Measurements from ENCODE around the gene PKD1L1. TPM values are rescaled to one million over a fixed set of nuclear protein-coding genes. Genes with fewer than 3 reads are reported as not detected.

PKD1L1 gene
- total RNA-seq, 1 donor from 2014 or later = 0.89 TPM

GRCh38 chr7:47914717-47915615 lies 33.3 kb downstream of the PKD1L1 start:
- Mint-ChIP-seq H3K4me3 (ENCODE audit: low read depth) (no peak overlapping the region), H3K4me1 (ENCODE audit: low read depth) (peaks cover 13% of the 10 kb centered on the region), H3K27me3 (no peaks in the 10 kb centered on the region), H3K36me3 (ENCODE audit: insufficient read depth) (peaks cover 12% of the 10 kb centered on the region), H3K9me3 (ENCODE audit: low read depth) (peaks cover 24% of the 10 kb centered on the region), H3K27ac (peak overlapping the region; percentile 86)
- no peak for TF ChIP-seq CTCF (IDR thresholded peaks at IDR 0.05; ENCODE audit: unreplicated experiment)
- no peak for DNase-seq (ENCODE audit: low spot score, unreplicated experiment)

GRCh38 chr7:47912332-47912731 lies 35.9 kb downstream of the PKD1L1 start:
- Mint-ChIP-seq H3K9me3 (ENCODE audit: low read depth) (peaks cover 7% of the 10 kb centered on the region), H3K4me1 (ENCODE audit: low read depth) (peaks cover 15% of the 10 kb centered on the region)

GRCh38 chr7:47908720-47909119 lies 39.5 kb downstream of the PKD1L1 start:
- DNase-seq (ENCODE audit: low spot score, unreplicated experiment) = no peak
- TF ChIP-seq CTCF (IDR thresholded peaks at IDR 0.05; ENCODE audit: unreplicated experiment) = no peak
- Mint-ChIP-seq H3K4me3 (ENCODE audit: low read depth) (no peak overlapping the region), H3K9me3 (ENCODE audit: low read depth) (no peaks in the 10 kb centered on the region), H3K27ac (no peak overlapping the region), H3K36me3 (ENCODE audit: insufficient read depth) (peaks cover 1% of the 10 kb centered on the region), H3K27me3 (no peaks in the 10 kb centered on the region), H3K4me1 (ENCODE audit: low read depth) (peaks cover 21% of the 10 kb centered on the region)

More at GRCh38 chr7:47912332-47912731, 35.9 kb downstream of the PKD1L1 start:
- no peak for TF ChIP-seq CTCF (IDR thresholded peaks at IDR 0.05; ENCODE audit: unreplicated experiment)
- no peak for DNase-seq (ENCODE audit: low spot score, unreplicated experiment)
- H3K4me3 Mint-ChIP-seq (ENCODE audit: low read depth) = no peak overlapping the region
- H3K36me3 Mint-ChIP-seq (ENCODE audit: insufficient read depth) = peaks cover 1% of the 10 kb centered on the region
- no peaks in the 10 kb centered on the region for H3K27me3 Mint-ChIP-seq
- no peak overlapping the region for H3K27ac Mint-ChIP-seq

- H3K4me1 Mint-ChIP-seq (ENCODE audit: low read depth) = peaks cover 21% of the 10 kb centered on the region
- peaks cover 1% of the 10 kb centered on the region for H3K36me3 Mint-ChIP-seq (ENCODE audit: insufficient read depth)
- no peak for TF ChIP-seq CTCF (IDR thresholded peaks at IDR 0.05; ENCODE audit: unreplicated experiment)
- no peaks in the 10 kb centered on the region for H3K27me3 Mint-ChIP-seq
- no peak overlapping the region for H3K27ac Mint-ChIP-seq
- DNase-seq (ENCODE audit: low spot score, unreplicated experiment) = no peak
- no peak overlapping the region for H3K4me3 Mint-ChIP-seq (ENCODE audit: low read depth)
- no peaks in the 10 kb centered on the region for H3K9me3 Mint-ChIP-seq (ENCODE audit: low read depth)
Observed at GRCh38 chr7:47907981-47908616, 40.2 kb downstream of the PKD1L1 start.

GRCh38 chr7:47906883-47907282 lies 41.4 kb downstream of the PKD1L1 start:
- Mint-ChIP-seq H3K4me3 (ENCODE audit: low read depth) (no peak overlapping the region), H3K27me3 (no peaks in the 10 kb centered on the region), H3K9me3 (ENCODE audit: low read depth) (no peaks in the 10 kb centered on the region), H3K4me1 (ENCODE audit: low read depth) (peaks cover 22% of the 10 kb centered on the region), H3K36me3 (ENCODE audit: insufficient read depth) (no peaks in the 10 kb centered on the region), H3K27ac (no peak overlapping the region)
- TF ChIP-seq CTCF (IDR thresholded peaks at IDR 0.05; ENCODE audit: unreplicated experiment) = no peak
- no peak for DNase-seq (ENCODE audit: low spot score, unreplicated experiment)

Data from progenitor cell of endocrine pancreas (in vitro differentiated cells).